Psoas muscle (tissue), 8 donors: ENCODE results near the gene GSC. TPM values are rescaled to one million over a fixed set of nuclear protein-coding genes. Genes with fewer than 3 reads are reported as not detected.

Experiments
- ATAC-seq, 4 donors: fragments of 200-7000 bp; cut with Tn5 transposase; one replicate each; pipeline ENCODE4 v1.9.1; 2020; ENCODE audit warnings: moderate library complexity in 3 of 4, mild to moderate bottlenecking in 2 of 4
- DNase-seq, 2 donors: peaks; one replicate each; pipeline ENCODE4 v3.0.0-alpha.2; 2020
- H3K27ac ChIP-seq: fragments of 200-600 bp; one replicate; pipeline ENCODE4 v1.8.0; 2022
- H3K27me3 ChIP-seq, 3 donors: fragments of 200-600 bp in 1 of 3; one replicate each; pipeline versions ENCODE4 v1.6.1 to v1.8.0; 2013 to 2022; ENCODE audit warnings: low read length in 2 of 3, mild to moderate bottlenecking in 2 of 3, moderate library complexity in 1 of 3; ENCODE audit not compliant: insufficient read depth in 3 of 3
- H3K36me3 ChIP-seq, 2 donors: fragments of 200-600 bp in 1 of 2; one replicate each; pipeline versions ENCODE4 v1.6.1 to v1.8.0; 2013 to 2022; ENCODE audit warnings: low read depth in 1 of 2, mild to moderate bottlenecking in 1 of 2, moderate library complexity in 1 of 2; ENCODE audit not compliant: insufficient read depth in 1 of 2
- H3K4me1 ChIP-seq: fragments of 200-600 bp; one replicate; pipeline ENCODE4 v1.8.0; 2022
- H3K4me3 ChIP-seq: fragments of 200-600 bp; one replicate; pipeline ENCODE4 v1.8.0; 2022; ENCODE audit warnings: mild to moderate bottlenecking
- H3K9me3 ChIP-seq: fragments of 200-600 bp; one replicate; pipeline ENCODE4 v1.8.0; 2022
- CTCF ChIP-seq: fragments of 200-600 bp; IDR thresholded peaks from one replicate; pipeline ENCODE4 v1.8.0; 2022; ENCODE audit warnings: antibody characterized with exemption
- WGBS, 3 donors: extraction: QIAGEN DNeasy Blood & Tissue Kit; methylation state at CpG; one replicate each; pipeline versions ENCODE4 v1.1.6 to v1.1.7; 2013; 5-methylcytosine and 5-hydroxymethylcytosine counted together
- intact Hi-C, 2 donors: fragments of 100-400 bp; cut with DNase I; formaldehyde crosslinking; loops; one replicate each; pipeline versions ENCODE4 v1.11.0 to v1.14.2; 2022
- polyA plus RNA-seq, 3 donors: library from polyadenylated mRNA; stranded (reverse); fragments of 200-250 nt; gene quantifications; one replicate each; pipeline ENCODE4 v1.2.3, GENCODE V29; 2013
- total RNA-seq, 4 donors: library from RNA; stranded (reverse); fragmentation: NEBNext Ultra II Directional in 2 of 4; extraction: Animal tissue kit (Norgen Biotek cat#: 25700) in 2 of 4; gene quantifications; one replicate each; pipeline versions ENCODE4 v1.2.1 to v1.2.4, GENCODE V29; 2021 to 2023
- donor health status: healthy with polysubstance abuse.
- donor health status: DM: no; HTN: no; CAD: no; lungs with moderate emphysema.
- donor health status: Bipolar disorder and iron deficiency.
- donor health status: healthy.
- donor health status: DM: yes; HTN: yes; CAD: no.
- donor health status: DM: no; HTN: no; CAD: no.
- donor health status: DM: no; HTN: no; CAD: no.
- donor health status: DM: yes; HTN: yes; CAD: no.

Gene GSC
- total and polyA plus RNA-seq, 7 donors = 0.34 to 0.94 (median 0.50) TPM

- peaks cover 0 to 3% (median 2%) of the 10 kb centered on the region in 3 donors for H3K27me3 ChIP-seq
- no peak for ATAC-seq
- intact Hi-C loops = no loop called here
- H3K36me3 ChIP-seq = no peaks in the 10 kb centered on the region
- no peak overlapping the region for H3K27ac ChIP-seq
- no peak for DNase-seq
- no peak for TF ChIP-seq CTCF
- no peak overlapping the region for H3K4me3 ChIP-seq
- 88 to 92% (median 89%) methylated on average over 7 of the region's 7 CpGs for WGBS, 3 donors
- no peaks in the 10 kb centered on the region for H3K9me3 ChIP-seq
- H3K4me1 ChIP-seq = no peaks in the 10 kb centered on the region
Observed at GRCh38 chr14:94793901-94794300, 24.0 kb upstream of the GSC start.

GRCh38 chr14:94787655-94788054, 17.7 kb upstream of the GSC start:
- Histone ChIP-seq H3K9me3 (no peaks in the 10 kb centered on the region), H3K27ac (no peak overlapping the region), H3K36me3 (no peaks in the 10 kb centered on the region), H3K4me1 (no peaks in the 10 kb centered on the region), H3K4me3 (no peak overlapping the region), H3K27me3 (no peaks in the 10 kb centered on the region)
- DNase-seq (no peak), ATAC-seq (no peak)
- TF ChIP-seq CTCF = no peak
- intact Hi-C loops = no loop called here
- WGBS, 3 donors = 78 to 84% (median 79%) methylated on average over 10 of the region's 10 CpGs

- Histone ChIP-seq H3K27me3 (no peaks in the 10 kb centered on the region), H3K4me1 (no peaks in the 10 kb centered on the region), H3K27ac (no peak overlapping the region), H3K36me3 (no peaks in the 10 kb centered on the region), H3K4me3 (no peak overlapping the region), H3K9me3 (no peaks in the 10 kb centered on the region)
- ATAC-seq (no peak), DNase-seq (no peak)
- TF ChIP-seq CTCF = no peak
- WGBS, 3 donors = 17 to 51% (median 22%) methylated on average over 4 to 5 of the region's 5 CpGs
- intact Hi-C loops = no loop called here
Observed at GRCh38 chr14:94787092-94787491, 17.2 kb upstream of the GSC start.

- Histone ChIP-seq H3K36me3 (no peaks in the 10 kb centered on the region), H3K9me3 (no peaks in the 10 kb centered on the region), H3K27me3 (peaks cover 0 to 37% (median 0%) of the 10 kb centered on the region in 3 donors), H3K4me1 (no peaks in the 10 kb centered on the region), H3K4me3 (no peak overlapping the region), H3K27ac (no peak overlapping the region)
- intact Hi-C loops = no loop called here
- DNase-seq (no peak), ATAC-seq (no peak)
- 59 to 60% (median 60%) methylated on average over 8 of the region's 8 CpGs for WGBS, 3 donors
- no peak for TF ChIP-seq CTCF
Observed at GRCh38 chr14:94780536-94781399, 10.9 kb upstream of the GSC start.
